Measurements from ENCODE around the gene PAGE3. TPM values are rescaled to one million over a fixed set of nuclear protein-coding genes. Genes with fewer than 3 reads are reported as not detected.

Gene PAGE3
- not detected for polyA plus RNA-seq (2012; ENCODE audit: insufficient read depth, insufficient read length, low read depth)

- TF ChIP-seq, protein P1, sequence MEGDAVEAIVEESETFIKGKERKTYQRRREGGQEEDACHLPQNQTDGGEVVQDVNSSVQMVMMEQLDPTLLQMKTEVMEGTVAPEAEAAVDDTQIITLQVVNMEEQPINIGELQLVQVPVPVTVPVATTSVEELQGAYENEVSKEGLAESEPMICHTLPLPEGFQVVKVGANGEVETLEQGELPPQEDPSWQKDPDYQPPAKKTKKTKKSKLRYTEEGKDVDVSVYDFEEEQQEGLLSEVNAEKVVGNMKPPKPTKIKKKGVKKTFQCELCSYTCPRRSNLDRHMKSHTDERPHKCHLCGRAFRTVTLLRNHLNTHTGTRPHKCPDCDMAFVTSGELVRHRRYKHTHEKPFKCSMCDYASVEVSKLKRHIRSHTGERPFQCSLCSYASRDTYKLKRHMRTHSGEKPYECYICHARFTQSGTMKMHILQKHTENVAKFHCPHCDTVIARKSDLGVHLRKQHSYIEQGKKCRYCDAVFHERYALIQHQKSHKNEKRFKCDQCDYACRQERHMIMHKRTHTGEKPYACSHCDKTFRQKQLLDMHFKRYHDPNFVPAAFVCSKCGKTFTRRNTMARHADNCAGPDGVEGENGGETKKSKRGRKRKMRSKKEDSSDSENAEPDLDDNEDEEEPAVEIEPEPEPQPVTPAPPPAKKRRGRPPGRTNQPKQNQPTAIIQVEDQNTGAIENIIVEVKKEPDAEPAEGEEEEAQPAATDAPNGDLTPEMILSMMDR (IDR thresholded peaks at IDR 0.05; ENCODE audit: low read depth, low read length), result no peak
- H3K27me3 ChIP-seq, result no peaks in the 10 kb centered on the region
- no peak within 1 kb of the TSS for H3K4me3 ChIP-seq (ENCODE audit: low read depth, low read length)
- no peak for DNase-seq
- no peaks in the 10 kb centered on the region for H3K4me1 ChIP-seq
- no peaks in the 10 kb centered on the region for H3K9me3 ChIP-seq
- H3K36me3 ChIP-seq, result no peaks in the 10 kb centered on the region
Observed at GRCh38 chrX:55264816-55265215, at the start of gene PAGE3. PAGE3 (minus strand) TSS chrX:55264916; CDS start chrX:55263903, 1,013 bp downstream.

- Histone ChIP-seq H3K36me3 (no peaks in the 10 kb centered on the region), H3K4me3 (ENCODE audit: low read depth, low read length) (no peak overlapping the region), H3K9me3 (no peaks in the 10 kb centered on the region), H3K27me3 (no peaks in the 10 kb centered on the region), H3K4me1 (no peaks in the 10 kb centered on the region)
- TF ChIP-seq, protein P1 (IDR thresholded peaks at IDR 0.05; ENCODE audit: low read depth, low read length), result no peak
- no peak for DNase-seq
Observed at GRCh38 chrX:55312655-55313054, 47.9 kb upstream of the PAGE3 start.

GRCh38 chrX:55290963-55291362 is 26.2 kb upstream of the PAGE3 start:
- H3K4me1 ChIP-seq, result no peaks in the 10 kb centered on the region
- no peaks in the 10 kb centered on the region for H3K27me3 ChIP-seq
- H3K9me3 ChIP-seq, result no peaks in the 10 kb centered on the region
- H3K36me3 ChIP-seq, result no peaks in the 10 kb centered on the region
- TF ChIP-seq, protein P1 (IDR thresholded peaks at IDR 0.05; ENCODE audit: low read depth, low read length), result no peak
- no peak overlapping the region for H3K4me3 ChIP-seq (ENCODE audit: low read depth, low read length)
- DNase-seq, result no peak

GRCh38 chrX:55279832-55280231 is 15.1 kb upstream of the PAGE3 start:
- H3K9me3 ChIP-seq, result no peaks in the 10 kb centered on the region
- TF ChIP-seq, protein P1 (IDR thresholded peaks at IDR 0.05; ENCODE audit: low read depth, low read length), result no peak
- H3K4me1 ChIP-seq, result no peaks in the 10 kb centered on the region
- no peak overlapping the region for H3K4me3 ChIP-seq (ENCODE audit: low read depth, low read length)
- H3K27me3 ChIP-seq, result no peaks in the 10 kb centered on the region
- H3K36me3 ChIP-seq, result no peaks in the 10 kb centered on the region
- no peak for DNase-seq

DNA sequence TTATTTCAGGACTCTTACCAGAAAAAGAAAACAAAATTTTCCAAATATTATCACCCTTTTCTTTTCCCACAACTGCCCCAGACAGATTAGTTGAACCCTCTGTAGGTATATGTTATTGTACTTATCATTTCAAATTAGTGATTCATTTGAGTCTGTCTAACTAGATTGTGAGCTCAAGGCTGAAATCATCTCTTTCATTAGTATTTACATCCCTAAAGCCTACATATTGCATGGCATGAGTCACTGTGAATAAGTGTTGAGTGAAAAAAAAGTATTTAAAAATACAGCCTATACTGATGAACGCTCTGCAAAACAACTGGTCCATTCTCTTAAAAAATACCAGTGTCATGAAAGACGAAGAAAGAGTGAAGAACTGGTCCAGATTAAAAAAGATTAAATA is 3.9 kb downstream of the PAGE3 start:
- no peaks in the 10 kb centered on the region for H3K4me1 ChIP-seq
- H3K4me3 ChIP-seq (ENCODE audit: low read depth, low read length), result no peak overlapping the region
- no peaks in the 10 kb centered on the region for H3K9me3 ChIP-seq
- no peaks in the 10 kb centered on the region for H3K36me3 ChIP-seq
- TF ChIP-seq, protein P1 (IDR thresholded peaks at IDR 0.05; ENCODE audit: low read depth, low read length), result no peak
- no peaks in the 10 kb centered on the region for H3K27me3 ChIP-seq
- DNase-seq, result no peak

DNA sequence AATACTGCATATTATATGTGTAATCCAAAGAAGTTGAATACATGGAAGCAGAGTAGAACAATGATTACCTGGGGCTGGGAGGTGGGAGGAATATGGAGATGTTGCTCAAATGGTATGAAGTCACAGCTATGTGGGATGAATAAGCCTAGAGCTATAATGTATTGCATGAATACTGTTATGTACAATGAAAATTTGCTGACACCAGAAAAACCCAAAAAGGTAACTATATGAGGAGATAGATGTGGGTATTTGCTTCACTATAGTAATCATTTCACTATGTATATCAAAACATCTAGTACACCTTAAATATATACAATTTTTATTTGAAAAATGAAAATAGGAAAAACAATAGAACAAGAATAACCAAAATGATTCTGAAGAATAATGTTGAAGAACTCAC is 11.2 kb downstream of the PAGE3 start:
- TF ChIP-seq, protein P1 (IDR thresholded peaks at IDR 0.05; ENCODE audit: low read depth, low read length), result no peak
- no peaks in the 10 kb centered on the region for H3K9me3 ChIP-seq
- H3K27me3 ChIP-seq, result no peaks in the 10 kb centered on the region
- no peak overlapping the region for H3K4me3 ChIP-seq (ENCODE audit: low read depth, low read length)
- no peaks in the 10 kb centered on the region for H3K36me3 ChIP-seq
- DNase-seq, result no peak
- H3K4me1 ChIP-seq, result no peaks in the 10 kb centered on the region
